ENCODE data around the gene SOS2. TPM values are rescaled to one million over a fixed set of nuclear protein-coding genes. Genes with fewer than 3 reads are reported as not detected.

SOS2 gene
- total and polyA plus RNA-seq, 2 donors (not counting 1 experiment from before 2014, with no cell fraction given): 16.1 to 23.8 TPM

DNA sequence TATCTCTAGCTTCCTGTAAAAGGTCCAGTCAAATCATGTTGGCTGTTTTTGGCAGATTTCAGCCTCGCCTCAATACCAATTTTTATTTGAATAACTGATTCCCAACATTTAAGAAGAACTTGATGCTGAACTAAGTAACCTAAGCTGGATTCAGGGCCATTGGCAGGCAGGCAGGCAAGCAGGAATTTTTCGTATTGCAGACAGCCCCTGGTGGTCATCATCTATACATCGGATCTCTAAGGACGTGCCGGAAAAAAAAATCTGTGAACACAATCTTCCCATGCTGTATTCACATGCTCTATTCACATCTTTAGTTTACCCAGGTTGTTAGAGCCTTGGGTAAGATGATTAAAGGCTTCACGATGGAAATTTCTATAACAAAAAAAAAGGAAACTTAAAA is 122.0 kb downstream of the SOS2 start:
- Histone ChIP-seq H3K79me2 (ENCODE audit: control insufficient read depth, insufficient read depth, low read length) (peaks cover 3% of the 10 kb centered on the region), H3K36me3 (ENCODE audit: control insufficient read depth, insufficient read depth, low read length) (peaks cover 8% of the 10 kb centered on the region), H3K9me3 (ENCODE audit: control insufficient read depth, insufficient read depth, low read depth, low read length) (no peaks in the 10 kb centered on the region), H3K4me2 (ENCODE audit: extremely low read depth, insufficient read depth, low read length) (no peak overlapping the region), H4K20me1 (ENCODE audit: control insufficient read depth, extremely low read depth, insufficient read depth, low read length) (no peaks in the 10 kb centered on the region), H3K27me3 (ENCODE audit: control insufficient read depth, insufficient read depth, low read length) (no peaks in the 10 kb centered on the region), H3K27ac (ENCODE audit: insufficient read depth, low read length) (no peak overlapping the region), H2AFZ (ENCODE audit: low read length) (no peak overlapping the region), H3K9ac (ENCODE audit: insufficient read depth, low read length) (no peak overlapping the region), H3K4me1 (ENCODE audit: control insufficient read depth, extremely low read depth, insufficient read depth, low read length) (no peaks in the 10 kb centered on the region), H3K4me3 (replicated peaks in 1 of 4; ENCODE audit: control extremely low read depth in 1 of 4, insufficient read depth in 1 of 4, low read depth in 3 of 4, low read length in 4 of 4) (no peak overlapping the region)
- no peak for TF ChIP-seq EZH2 (IDR thresholded peaks at IDR 0.05; ENCODE audit: low read length, missing control alignments)
- TF ChIP-seq, protein P1, sequence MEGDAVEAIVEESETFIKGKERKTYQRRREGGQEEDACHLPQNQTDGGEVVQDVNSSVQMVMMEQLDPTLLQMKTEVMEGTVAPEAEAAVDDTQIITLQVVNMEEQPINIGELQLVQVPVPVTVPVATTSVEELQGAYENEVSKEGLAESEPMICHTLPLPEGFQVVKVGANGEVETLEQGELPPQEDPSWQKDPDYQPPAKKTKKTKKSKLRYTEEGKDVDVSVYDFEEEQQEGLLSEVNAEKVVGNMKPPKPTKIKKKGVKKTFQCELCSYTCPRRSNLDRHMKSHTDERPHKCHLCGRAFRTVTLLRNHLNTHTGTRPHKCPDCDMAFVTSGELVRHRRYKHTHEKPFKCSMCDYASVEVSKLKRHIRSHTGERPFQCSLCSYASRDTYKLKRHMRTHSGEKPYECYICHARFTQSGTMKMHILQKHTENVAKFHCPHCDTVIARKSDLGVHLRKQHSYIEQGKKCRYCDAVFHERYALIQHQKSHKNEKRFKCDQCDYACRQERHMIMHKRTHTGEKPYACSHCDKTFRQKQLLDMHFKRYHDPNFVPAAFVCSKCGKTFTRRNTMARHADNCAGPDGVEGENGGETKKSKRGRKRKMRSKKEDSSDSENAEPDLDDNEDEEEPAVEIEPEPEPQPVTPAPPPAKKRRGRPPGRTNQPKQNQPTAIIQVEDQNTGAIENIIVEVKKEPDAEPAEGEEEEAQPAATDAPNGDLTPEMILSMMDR (conservative IDR thresholded peaks at IDR 0.05 in 1 of 2, IDR thresholded peaks at IDR 0.05 in 1 of 2; ENCODE audit: low read depth in 1 of 2, low read length in 2 of 2): peak in 1 of 2 donors; percentile 48
- peak; percentile 14 to 31 for DNase-seq (ENCODE audit: low read depth in 2 of 2)

DNA sequence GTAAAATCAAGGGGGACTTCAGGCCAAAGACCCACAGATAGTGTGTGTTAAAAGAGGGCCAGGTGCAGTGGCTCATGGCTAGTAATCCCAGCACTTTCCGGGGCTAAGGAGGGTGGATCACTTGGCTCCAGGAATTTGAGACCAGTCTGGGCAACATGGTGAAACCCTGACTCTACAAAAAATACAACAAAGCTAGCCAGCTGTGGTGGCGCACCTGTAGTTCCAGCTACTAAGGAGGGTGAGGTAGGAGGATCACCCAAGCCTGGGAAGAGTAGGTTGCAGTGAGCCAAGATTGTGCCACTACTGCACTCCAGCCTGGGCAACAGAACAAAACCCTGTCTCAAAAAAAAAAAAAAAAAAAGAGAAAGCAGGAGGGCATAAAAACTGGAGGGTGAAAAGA is 123.5 kb downstream of the SOS2 start:
- H2AFZ ChIP-seq (ENCODE audit: low read length): no peak overlapping the region
- H3K9ac ChIP-seq (ENCODE audit: insufficient read depth, low read length): no peak overlapping the region
- peaks cover 6% of the 10 kb centered on the region for H3K36me3 ChIP-seq (ENCODE audit: control insufficient read depth, insufficient read depth, low read length)

DNA sequence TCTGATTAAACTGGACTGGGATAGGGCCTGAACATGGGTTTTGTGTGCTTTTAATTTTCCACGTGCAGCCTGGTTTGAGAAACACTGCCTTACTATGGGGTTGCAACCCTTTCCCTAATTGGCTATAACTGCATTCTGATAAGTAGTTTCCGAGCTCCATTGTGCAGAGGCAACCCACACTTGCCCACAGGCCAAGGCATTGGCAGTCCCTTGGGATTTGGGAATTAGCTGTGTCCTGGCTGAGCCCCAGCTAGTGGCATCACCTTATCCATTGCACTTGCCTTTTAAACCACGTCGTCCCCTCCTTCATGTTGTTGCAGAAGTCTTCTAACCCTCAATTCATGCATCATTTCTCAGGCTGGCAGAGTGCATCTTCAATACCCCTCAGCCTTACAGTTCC is 125.2 kb downstream of the SOS2 start:
- Histone ChIP-seq H3K4me2 (ENCODE audit: extremely low read depth, insufficient read depth, low read length) (no peak overlapping the region), H3K9ac (ENCODE audit: insufficient read depth, low read length) (no peak overlapping the region), H3K4me3 (replicated peaks in 1 of 4; ENCODE audit: control extremely low read depth in 1 of 4, insufficient read depth in 1 of 4, low read depth in 3 of 4, low read length in 4 of 4) (no peak overlapping the region), H4K20me1 (ENCODE audit: control insufficient read depth, extremely low read depth, insufficient read depth, low read length) (no peaks in the 10 kb centered on the region), H3K9me3 (ENCODE audit: control insufficient read depth, insufficient read depth, low read depth, low read length) (no peaks in the 10 kb centered on the region), H3K4me1 (ENCODE audit: control insufficient read depth, extremely low read depth, insufficient read depth, low read length) (no peaks in the 10 kb centered on the region), H3K27me3 (ENCODE audit: control insufficient read depth, insufficient read depth, low read length) (no peaks in the 10 kb centered on the region), H3K27ac (ENCODE audit: insufficient read depth, low read length) (no peak overlapping the region), H3K79me2 (ENCODE audit: control insufficient read depth, insufficient read depth, low read length) (no peaks in the 10 kb centered on the region), H2AFZ (ENCODE audit: low read length) (no peak overlapping the region), H3K36me3 (ENCODE audit: control insufficient read depth, insufficient read depth, low read length) (peaks cover 6% of the 10 kb centered on the region)
- no peak for DNase-seq (ENCODE audit: low read depth in 2 of 2)
- no peak for TF ChIP-seq EZH2 (IDR thresholded peaks at IDR 0.05; ENCODE audit: low read length, missing control alignments)
- TF ChIP-seq, protein P1 (conservative IDR thresholded peaks at IDR 0.05 in 1 of 2, IDR thresholded peaks at IDR 0.05 in 1 of 2; ENCODE audit: low read depth in 1 of 2, low read length in 2 of 2): no peak

More for the DNA sequence above, 123.5 kb downstream of the SOS2 start:
- Histone ChIP-seq H3K9me3 (ENCODE audit: control insufficient read depth, insufficient read depth, low read depth, low read length) (no peaks in the 10 kb centered on the region), H3K27me3 (ENCODE audit: control insufficient read depth, insufficient read depth, low read length) (no peaks in the 10 kb centered on the region), H3K4me1 (ENCODE audit: control insufficient read depth, extremely low read depth, insufficient read depth, low read length) (no peaks in the 10 kb centered on the region), H4K20me1 (ENCODE audit: control insufficient read depth, extremely low read depth, insufficient read depth, low read length) (no peaks in the 10 kb centered on the region), H3K27ac (ENCODE audit: insufficient read depth, low read length) (no peak overlapping the region), H3K79me2 (ENCODE audit: control insufficient read depth, insufficient read depth, low read length) (no peaks in the 10 kb centered on the region), H3K4me3 (replicated peaks in 1 of 4; ENCODE audit: control extremely low read depth in 1 of 4, insufficient read depth in 1 of 4, low read depth in 3 of 4, low read length in 4 of 4) (no peak overlapping the region), H3K4me2 (ENCODE audit: extremely low read depth, insufficient read depth, low read length) (no peak overlapping the region)
- no peak for DNase-seq (ENCODE audit: low read depth in 2 of 2)
- no peak for TF ChIP-seq EZH2 (IDR thresholded peaks at IDR 0.05; ENCODE audit: low read length, missing control alignments)
- TF ChIP-seq, protein P1 (conservative IDR thresholded peaks at IDR 0.05 in 1 of 2, IDR thresholded peaks at IDR 0.05 in 1 of 2; ENCODE audit: low read depth in 1 of 2, low read length in 2 of 2): no peak
